ENCODE measurements around the gene NHLRC2.

Gene NHLRC2

GRCh38 chr10:113859261-113859660, 4.8 kb downstream of the NHLRC2 start:
- no peak for DNase-seq (ENCODE audit: low read depth)
- H3K4me3 ChIP-seq (ENCODE audit: control insufficient read depth, low read depth, low read length), result no peak overlapping the region
- no peak for TF ChIP-seq CTCF (conservative IDR thresholded peaks at IDR 0.05; ENCODE audit: control insufficient read depth, insufficient read depth, low read depth, low read length)

DNA sequence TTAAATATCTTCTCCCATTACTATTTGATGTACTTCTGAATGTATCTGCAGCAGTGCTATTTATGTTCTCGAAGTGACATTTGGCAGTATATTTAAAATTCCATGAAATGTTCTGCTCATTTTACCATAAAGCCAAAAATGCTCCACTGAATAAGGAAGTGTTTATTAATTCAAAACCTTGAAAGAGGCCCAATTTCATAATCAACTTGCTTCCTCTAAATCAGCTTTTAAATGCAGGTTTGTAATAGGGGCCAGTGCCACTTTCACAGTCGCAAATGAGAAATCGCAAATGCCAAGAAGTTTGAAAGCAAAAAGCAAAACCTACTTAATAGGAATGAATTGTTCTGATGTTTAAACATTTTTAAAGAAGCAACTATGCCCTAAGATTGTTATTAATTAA, 11.4 kb downstream of the NHLRC2 start:
- TF ChIP-seq CTCF (conservative IDR thresholded peaks at IDR 0.05; ENCODE audit: control insufficient read depth, insufficient read depth, low read depth, low read length), result no peak
- H3K4me3 ChIP-seq (ENCODE audit: control insufficient read depth, low read depth, low read length), result no peak overlapping the region
- DNase-seq (ENCODE audit: low read depth), result no peak

DNA sequence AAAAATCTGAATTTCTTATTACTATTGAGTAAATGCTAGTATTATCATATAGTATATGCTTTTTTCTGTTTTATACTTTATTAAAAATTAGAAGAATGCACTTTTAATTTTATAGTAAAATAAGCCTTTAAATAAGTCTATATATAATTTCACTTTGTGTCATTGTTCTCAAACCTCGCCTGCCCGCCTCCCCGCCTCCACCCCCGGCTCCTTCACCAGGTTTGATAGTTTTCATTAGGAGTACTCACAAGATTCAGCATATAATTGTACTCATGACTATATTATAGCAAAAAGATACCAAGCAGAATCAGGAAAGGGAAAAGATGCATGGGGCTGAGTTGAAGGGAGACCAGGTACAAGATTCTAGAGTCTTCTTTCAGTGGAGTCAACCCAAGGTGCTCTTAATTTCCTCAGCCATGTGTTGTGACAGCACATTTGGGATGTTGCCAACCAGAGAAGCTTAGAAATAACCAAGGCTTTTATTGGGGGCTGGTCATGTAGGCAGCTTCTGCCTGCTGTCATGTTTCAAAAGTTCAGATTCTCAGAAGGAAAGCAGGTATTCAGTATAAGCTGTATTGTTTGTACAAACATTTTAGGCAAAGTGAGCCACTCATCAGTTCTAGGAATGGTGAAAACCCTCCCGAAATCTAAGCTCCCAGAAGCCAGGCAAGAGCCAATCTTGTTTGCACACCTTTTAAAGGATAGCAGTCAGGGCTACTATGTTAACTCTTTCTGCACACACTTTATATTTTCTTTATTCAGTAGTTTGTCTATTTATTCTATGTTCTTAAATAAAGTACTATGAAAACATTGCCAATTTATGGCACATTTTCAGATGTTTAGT, 12.3 kb downstream of the NHLRC2 start:
- no peak for TF ChIP-seq CTCF (conservative IDR thresholded peaks at IDR 0.05; ENCODE audit: control insufficient read depth, insufficient read depth, low read depth, low read length)
- H3K4me3 ChIP-seq (ENCODE audit: control insufficient read depth, low read depth, low read length), result no peak overlapping the region
- no peak for DNase-seq (ENCODE audit: low read depth)

GRCh38 chr10:113867904-113868303, 13.4 kb downstream of the NHLRC2 start:
- no peak overlapping the region for H3K4me3 ChIP-seq (ENCODE audit: control insufficient read depth, low read depth, low read length)
- TF ChIP-seq CTCF (conservative IDR thresholded peaks at IDR 0.05; ENCODE audit: control insufficient read depth, insufficient read depth, low read depth, low read length), result no peak
- no peak for DNase-seq (ENCODE audit: low read depth)

DNA sequence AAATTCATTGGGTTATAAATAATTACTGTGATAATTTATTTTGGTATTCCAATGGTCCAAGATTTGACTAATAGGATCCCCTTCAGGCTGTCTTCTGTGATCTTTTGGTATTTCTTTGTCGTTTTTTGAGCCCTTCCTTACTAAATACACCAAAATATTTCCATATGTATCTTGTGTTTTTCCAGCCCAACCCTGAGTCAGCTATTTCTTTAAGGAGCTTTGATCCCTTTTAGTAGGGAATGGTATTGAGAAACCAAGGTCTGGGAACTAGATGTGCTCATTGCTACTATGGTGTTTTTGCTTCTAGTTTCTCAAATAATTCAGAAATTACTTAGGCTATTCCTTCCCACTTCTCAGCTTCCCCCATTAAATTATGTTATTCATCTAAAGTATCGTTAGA, 15.3 kb downstream of the NHLRC2 start:
- TF ChIP-seq CTCF (conservative IDR thresholded peaks at IDR 0.05; ENCODE audit: control insufficient read depth, insufficient read depth, low read depth, low read length), result no peak
- no peak for DNase-seq (ENCODE audit: low read depth)
- H3K4me3 ChIP-seq (ENCODE audit: control insufficient read depth, low read depth, low read length), result no peak overlapping the region

DNA sequence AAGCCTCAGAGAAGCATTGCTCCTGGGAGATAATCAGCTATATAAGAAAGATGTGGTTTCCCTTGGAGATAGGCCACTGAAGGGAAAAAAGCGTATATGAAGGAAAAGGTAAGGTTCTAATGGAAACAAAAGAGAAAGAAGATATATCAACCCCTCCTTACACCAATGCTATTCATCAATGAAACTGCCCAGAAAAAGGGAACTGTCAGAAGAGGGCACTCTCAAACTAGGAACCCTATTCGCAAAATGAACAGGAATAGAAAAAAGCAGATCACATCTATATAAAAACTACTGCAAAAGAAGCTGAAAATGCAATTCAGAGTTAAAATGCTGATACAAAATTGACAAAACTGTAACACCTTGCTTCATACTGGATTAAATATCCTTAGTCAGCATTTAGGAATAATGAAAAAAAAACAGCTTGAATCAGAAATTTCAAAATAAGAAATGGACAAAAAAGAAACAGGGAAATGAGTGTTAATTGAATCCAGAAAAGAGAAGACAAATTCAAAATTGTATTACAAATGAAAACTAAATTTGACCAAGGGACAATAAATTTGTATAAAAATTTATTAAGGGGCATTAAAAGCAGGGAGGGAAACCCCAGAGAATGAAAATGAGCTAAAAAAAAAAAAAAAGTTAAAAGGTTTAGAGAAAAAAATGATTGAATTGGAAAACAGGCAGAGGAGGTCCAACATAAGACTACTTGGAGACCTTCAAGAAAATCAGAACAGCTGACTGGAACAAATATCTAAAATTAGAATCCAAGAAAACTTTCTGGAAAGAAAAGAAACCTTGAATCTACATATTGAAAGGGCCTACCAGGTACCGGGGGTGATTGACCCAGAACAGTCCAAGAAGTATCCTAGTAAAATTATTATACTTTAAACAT, 17.9 kb downstream of the NHLRC2 start:
- no peak overlapping the region for H3K4me3 ChIP-seq (ENCODE audit: control insufficient read depth, low read depth, low read length)
- no peak for TF ChIP-seq CTCF (conservative IDR thresholded peaks at IDR 0.05; ENCODE audit: control insufficient read depth, insufficient read depth, low read depth, low read length)
- DNase-seq (ENCODE audit: low read depth), result no peak
